Endothelial cell of umbilical vein (primary cell): ENCODE results near the gene FADS2. TPM values are rescaled to one million over a fixed set of nuclear protein-coding genes. Genes with fewer than 3 reads are reported as not detected.

ENCODE experiments used
- BruUV-seq: library from RNA; stranded (reverse); fragments of 400-500 nt; replicated peaks from 2 replicates; lab custom pipeline; 2021; lab: Mats Ljungman, UMichigan
- CTCF ChIA-PET: fragments of 300-600, 350-600 bp; sonication (Branson Sonifier 250); formaldehyde crosslinking; loops from one replicate; lab custom pipeline; 2021; ENCODE audit warnings: antibody characterized with exemption, inconsistent platforms; lab: Charles Lee
- POLR2A ChIA-PET: fragments of 300-600, 350-600 bp; sonication (Branson Sonifier 250); formaldehyde crosslinking; loops from one replicate; lab custom pipeline; 2021; ENCODE audit warnings: antibody characterized with exemption, inconsistent platforms; lab: Charles Lee
- DNase-seq: peaks from one replicate; pipeline ENCODE4 v3.0.0-alpha.2; 2011; ENCODE audit warnings: low read depth, low spot score
- FAIRE-seq: peaks from 2 replicates; lab custom pipeline; 2011; peaks lifted over from hg19 to GRCh38; lab: Jason Lieb, UNC
- H2AFZ ChIP-seq: 2 replicates; pipeline ENCODE4 v1.6.0; 2012; ENCODE audit warnings: low read depth, low read length, control low read depth, inconsistent platforms
- H3K27ac ChIP-seq: 2 replicates; pipeline ENCODE4 v1.5.1; 2011; ENCODE audit warnings: low read depth, mild to moderate bottlenecking, control low read depth, low read length, moderate library complexity; ENCODE audit not compliant: insufficient read depth
- H3K27me3 ChIP-seq, 2 experiments: 2 replicates each; pipeline versions ENCODE4 v1.6.0 to v1.6.1; 2011; ENCODE audit warnings: low read length in 2 of 2, mixed read lengths in 1 of 2; ENCODE audit not compliant: control insufficient read depth in 2 of 2, insufficient read depth in 2 of 2
- H3K36me3 ChIP-seq, 2 experiments: 2 replicates in 1 of 2; 3 replicates in 1 of 2; pipeline ENCODE4 v1.5.1; 2011; ENCODE audit warnings: low read length in 2 of 2, mild to moderate bottlenecking in 1 of 2, moderate library complexity in 1 of 2; ENCODE audit not compliant: control insufficient read depth in 2 of 2, insufficient read depth in 2 of 2; ENCODE audit errors: extremely low read depth in 1 of 2
- H3K4me1 ChIP-seq: 3 replicates; pipeline ENCODE4 v1.5.1; 2011; ENCODE audit warnings: mild to moderate bottlenecking, low read length; ENCODE audit not compliant: control insufficient read depth, insufficient read depth; ENCODE audit errors: extremely low read depth
- H3K4me2 ChIP-seq: 2 replicates; pipeline ENCODE4 v1.6.1; 2011; ENCODE audit warnings: low read length, control low read depth, mixed read lengths; ENCODE audit not compliant: insufficient read depth
- H3K4me3 ChIP-seq, 3 experiments: fragments of 200-600 bp in 1 of 3; sonication (generic), shearing (Covaris generic) in 1 of 3; replicated peaks in 1 of 3; 2 replicates each; pipeline ENCODE4 v1.5.1; 2011 to 2016; ENCODE audit warnings: control low read depth in 3 of 3, low read length in 3 of 3, mild to moderate bottlenecking in 2 of 3, inconsistent platforms in 1 of 3, low read depth in 1 of 3, moderate library complexity in 1 of 3; ENCODE audit not compliant: insufficient read depth in 1 of 3
- H3K79me2 ChIP-seq: 2 replicates; pipeline ENCODE4 v1.6.0; 2012; ENCODE audit warnings: low read length, inconsistent platforms; ENCODE audit not compliant: control insufficient read depth, insufficient read depth
- H3K9ac ChIP-seq: replicated peaks from 2 replicates; pipeline ENCODE3; 2011; ENCODE audit warnings: low read length, control low read depth; ENCODE audit not compliant: insufficient read depth; ENCODE audit errors: extremely low read depth
- H3K9me1 ChIP-seq: replicated peaks from 3 replicates; pipeline ENCODE4 v1.6.0; 2011; ENCODE audit warnings: mild to moderate bottlenecking, low read length; ENCODE audit not compliant: control insufficient read depth, insufficient read depth; ENCODE audit errors: extremely low read depth
- H3K9me3 ChIP-seq: replicated peaks from 2 replicates; pipeline ENCODE4 v1.5.1; 2012; ENCODE audit warnings: low read length, inconsistent platforms; ENCODE audit not compliant: control insufficient read depth, insufficient read depth
- H4K20me1 ChIP-seq: replicated peaks from 2 replicates; pipeline ENCODE3; 2011; ENCODE audit warnings: mild to moderate bottlenecking, low read length; ENCODE audit not compliant: control insufficient read depth, insufficient read depth; ENCODE audit errors: extremely low read depth
- JUN ChIP-seq: IDR thresholded peaks from 2 replicates; pipeline ENCODE4 v1.6.1; 2011; ENCODE audit warnings: borderline replicate concordance, low read depth; ENCODE audit not compliant: insufficient read length, insufficient read depth
- POLR2A ChIP-seq: IDR thresholded peaks from 2 replicates; pipeline ENCODE4 v1.6.1; 2012; ENCODE audit warnings: low read depth, mild to moderate bottlenecking, control low read depth, low read length
- POLR2AphosphoS5 ChIP-seq: IDR thresholded peaks from 2 replicates; pipeline ENCODE4 v1.6.1; 2012; ENCODE audit warnings: low read depth, mild to moderate bottlenecking, control low read depth, low read length, moderate library complexity; ENCODE audit not compliant: insufficient read depth
- dilution Hi-C: fragments of 300-500 bp; cut with MboI; formaldehyde crosslinking; loops from one replicate; pipeline ENCODE4 v1.15.0; 2019; ENCODE audit warnings: low sequenced_read_pairs; ENCODE audit not compliant: extremely low pct_ligation_motif_present
- intact Hi-C: fragments of 100-400 bp; cut with micrococcal nuclease; formaldehyde crosslinking; loops from one replicate; pipeline ENCODE4 v1.10.0; 2022
- polyA plus RNA-seq, 4 experiments: library from polyadenylated mRNA; depleted of rRNA in 3 of 4; stranded (reverse) in 3 of 4; unstranded in 1 of 4; fragments of >200 nt; gene quantifications; 2 replicates each; pipeline versions ENCODE4 v1.2.1 to v1.2.3, GENCODE V29; 2011 to 2012; ENCODE audit warnings: missing spikeins in 1 of 4
- total RNA-seq: library from RNA; stranded (reverse); gene quantifications from 2 replicates; pipeline ENCODE4 v1.2.3, GENCODE V29; 2021
- TF ChIP-seq, protein P1 (sequence below), 2 donors: IDR thresholded peaks; 1 replicate in 1 of 2; 2 replicates in 1 of 2; pipeline ENCODE4 v1.5.1; 2011; ENCODE audit warnings: low read length in 2 of 2, mild to moderate bottlenecking in 2 of 2, moderate library complexity in 2 of 2, control low read depth in 1 of 2, inconsistent platforms in 1 of 2, low read depth in 1 of 2; ENCODE audit not compliant: insufficient read depth in 1 of 2; ENCODE audit errors: extremely low read depth in 1 of 2

FADS2 gene
- total and polyA plus RNA-seq, 2 donors (not counting 3 experiments of a cell fraction or from before 2014, with no cell fraction given) = 668 to 898 TPM

- no peaks in the 10 kb centered on the region for H3K27me3 ChIP-seq
- peaks cover 26% of the 10 kb centered on the region for H3K79me2 ChIP-seq
- no peak for FAIRE-seq
- TF ChIP-seq, protein P1, sequence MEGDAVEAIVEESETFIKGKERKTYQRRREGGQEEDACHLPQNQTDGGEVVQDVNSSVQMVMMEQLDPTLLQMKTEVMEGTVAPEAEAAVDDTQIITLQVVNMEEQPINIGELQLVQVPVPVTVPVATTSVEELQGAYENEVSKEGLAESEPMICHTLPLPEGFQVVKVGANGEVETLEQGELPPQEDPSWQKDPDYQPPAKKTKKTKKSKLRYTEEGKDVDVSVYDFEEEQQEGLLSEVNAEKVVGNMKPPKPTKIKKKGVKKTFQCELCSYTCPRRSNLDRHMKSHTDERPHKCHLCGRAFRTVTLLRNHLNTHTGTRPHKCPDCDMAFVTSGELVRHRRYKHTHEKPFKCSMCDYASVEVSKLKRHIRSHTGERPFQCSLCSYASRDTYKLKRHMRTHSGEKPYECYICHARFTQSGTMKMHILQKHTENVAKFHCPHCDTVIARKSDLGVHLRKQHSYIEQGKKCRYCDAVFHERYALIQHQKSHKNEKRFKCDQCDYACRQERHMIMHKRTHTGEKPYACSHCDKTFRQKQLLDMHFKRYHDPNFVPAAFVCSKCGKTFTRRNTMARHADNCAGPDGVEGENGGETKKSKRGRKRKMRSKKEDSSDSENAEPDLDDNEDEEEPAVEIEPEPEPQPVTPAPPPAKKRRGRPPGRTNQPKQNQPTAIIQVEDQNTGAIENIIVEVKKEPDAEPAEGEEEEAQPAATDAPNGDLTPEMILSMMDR (IDR thresholded peaks at IDR 0.05; ENCODE audit: extremely low read depth in 1 of 2, insufficient read depth in 1 of 2, low read depth in 1 of 2, low read length in 2 of 2) = peak in 1 of 2 donors; percentile 2
- TF ChIP-seq POLR2A = peak; percentile 93
- TF ChIP-seq POLR2AphosphoS5 = peak; percentile 75
- no peak for TF ChIP-seq JUN
- intact Hi-C loops (loop anchor here (1.0 to 5.0 kb wide), 6 partner anchors 18 to 291 kb away; partner anchors contain the start of genes FEN1, FTH1 and TMEM258), dilution Hi-C loops (no loop called here)
- H3K27ac ChIP-seq = peak overlapping the region; percentile 86
- H3K4me3 ChIP-seq = peak overlapping the region; percentile 56 to 86 (median 62)
- H3K9me1 ChIP-seq = no peaks in the 10 kb centered on the region
- peaks cover 5 to 10% of the 10 kb centered on the region in 2 experiments for H3K36me3 ChIP-seq
- ChIA-PET CTCF (interaction anchor here (1.0 to 5.5 kb wide), 16 partner anchors 11 to 495 kb away, joined by 3 to 56 read pairs (median 6); partner anchors contain the start of genes FADS2, FEN1 and TMEM258), POLR2A (interaction anchor here (0.8 to 5.0 kb wide), 5 partner anchors 13 to 24 kb away, joined by 3 to 36 read pairs (median 10); partner anchors contain the start of genes FADS2, FEN1 and TMEM258)
- no TSS peak for BruUV-seq
- H3K9me3 ChIP-seq = no peaks in the 10 kb centered on the region
- no peaks in the 10 kb centered on the region for H4K20me1 ChIP-seq
- peak overlapping the region; percentile 64 for H3K4me2 ChIP-seq
- H3K4me1 ChIP-seq = peaks cover 19% of the 10 kb centered on the region
- H3K9ac ChIP-seq = peak overlapping the region; percentile 91
- peak; percentile 78 for DNase-seq
- H2AFZ ChIP-seq = peak overlapping the region; percentile 52
Observed at GRCh38 chr11:61815790-61816735, 12.0 kb upstream of the FADS2 start.
